K562 (cell line): Measurements from ENCODE around the gene CFHR1.
"Not testable (repeated sequence)": the region's sequence is repeated elsewhere in the genome, so short reads cannot be mapped to it uniquely, and the experiment has no call there.

Experiments
- ARID3A ChIP-seq: IDR thresholded peaks from 2 replicates; pipeline ENCODE4 v1.6.1; 2012; ENCODE audit warnings: low read depth, low read length, improper control_type of control experiment, borderline replicate concordance
- CC2D1A ChIP-seq: fragments of 450-650 bp; IDR thresholded peaks from 2 replicates; pipeline ENCODE4 v1.6.1; 2017; ENCODE audit warnings: mild to moderate bottlenecking
- CTCF ChIP-seq, 3 experiments: IDR thresholded peaks in 2 of 3; conservative IDR thresholded peaks in 1 of 3; 2 replicates each; pipeline ENCODE4 v1.5.1; 2011 to 2012; ENCODE audit warnings: low read length in 3 of 3, mild to moderate bottlenecking in 3 of 3, control low read depth in 2 of 3, improper control_type of control experiment in 1 of 3, inconsistent platforms in 1 of 3, low read depth in 1 of 3, mixed read lengths in 1 of 3, moderate library complexity in 1 of 3; ENCODE audit not compliant: insufficient read depth in 2 of 3
- HDAC1 ChIP-seq, 2 experiments: fragments of 450-650 bp; IDR thresholded peaks; 2 replicates each; pipeline ENCODE4 v1.6.1; 2016 to 2017; ENCODE audit warnings: inconsistent platforms in 1 of 2, mild to moderate bottlenecking in 1 of 2, moderate library complexity in 1 of 2
- PBX2 ChIP-seq, 2 experiments: IDR thresholded peaks in 1 of 2; conservative IDR thresholded peaks in 1 of 2; 2 replicates each; pipeline ENCODE4 v1.6.1; 2016; ENCODE audit warnings: low read depth in 2 of 2, mild to moderate bottlenecking in 1 of 2, missing compliant biosample characterization in 1 of 2, missing genetic modification characterization in 1 of 2, moderate library complexity in 1 of 2
- POLR2A ChIP-seq: fragments of 450-650 bp; conservative IDR thresholded peaks from 2 replicates; pipeline ENCODE4 v1.6.1; 2016
- POLR2AphosphoS5 ChIP-seq: IDR thresholded peaks from 2 replicates; pipeline ENCODE4 v1.6.1; 2011; ENCODE audit warnings: mild to moderate bottlenecking, low read depth, low read length, moderate library complexity; ENCODE audit not compliant: control insufficient read depth, insufficient read depth
- RBFOX2 ChIP-seq: fragments of 200-400 bp; formaldehyde crosslinking; IDR thresholded peaks from 2 replicates; pipeline ENCODE4 v1.6.1; 2017; ENCODE audit warnings: low read depth, mild to moderate bottlenecking, low read length, moderate library complexity
- RFX5 ChIP-seq: IDR thresholded peaks from 2 replicates; pipeline ENCODE4 v1.6.1; 2011; ENCODE audit warnings: low read depth, mild to moderate bottlenecking, improper control_type of control experiment, low read length
- U2AF2 ChIP-seq: fragments of 200-400 bp; formaldehyde crosslinking; optimal IDR thresholded peaks from 2 replicates; pipeline ENCODE3; 2017; ENCODE audit warnings: low read depth, mild to moderate bottlenecking, low read length
- USF2 ChIP-seq: sonication (generic); formaldehyde crosslinking; IDR thresholded peaks from 2 replicates; pipeline ENCODE4 v1.5.0; 2020; ENCODE audit warnings: missing genetic modification reagents
- XRCC5 ChIP-seq: fragments of 200-400 bp; formaldehyde crosslinking; IDR thresholded peaks from 2 replicates; pipeline ENCODE4 v1.6.1; 2017; ENCODE audit warnings: low read depth, mild to moderate bottlenecking, low read length
- ZNF398 ChIP-seq: fragments of 250-450 bp; sonication (Bioruptor Pico); IDR thresholded peaks from 2 replicates; pipeline ENCODE4 v1.8.0; 2021; ENCODE audit warnings: moderate library complexity, mild to moderate bottlenecking, inconsistent platforms

- not testable (repeated sequence) for TF ChIP-seq CC2D1A; ARID3A; HDAC1 (IDR thresholded peaks at IDR 0.05); RBFOX2; POLR2AphosphoS5; RFX5; XRCC5; POLR2A; PBX2 (CRISPR knock-in tag; IDR thresholded peaks at IDR 0.05; ENCODE audit: low read depth); PBX2 (tag; conservative IDR thresholded peaks at IDR 0.05; ENCODE audit: low read depth); USF2 (CRISPR knock-in tag); U2AF2; CTCF (IDR thresholded peaks at IDR 0.05 in 2 of 3, conservative IDR thresholded peaks at IDR 0.05 in 1 of 3; ENCODE audit: insufficient read depth in 2 of 3, low read depth in 1 of 3, low read length in 3 of 3); ZNF398 (CRISPR knock-in tag)
Measured at GRCh38 chr1:196849613-196850492, 30.3 kb downstream of the CFHR1 start.
